Caco-2 (cell line): ENCODE measurements around the gene GPR139. TPM values are rescaled to one million over a fixed set of nuclear protein-coding genes. Genes with fewer than 3 reads are reported as not detected.

Experiments used
- BruUV-seq: library from RNA; stranded (reverse); fragments of 400-500 nt; replicated peaks from 2 replicates; lab custom pipeline; 2021; lab: Mats Ljungman, UMichigan
- CTCF ChIA-PET: fragments of 300-600 bp; sonication (Branson Sonifier 250); formaldehyde crosslinking; loops from one replicate; lab custom pipeline; 2022; ENCODE audit warnings: antibody characterized with exemption; lab: Charles Lee
- POLR2A ChIA-PET: fragments of 300-600 bp; sonication (Branson Sonifier 250); formaldehyde crosslinking; loops from one replicate; lab custom pipeline; 2022; ENCODE audit warnings: antibody characterized with exemption; lab: Charles Lee
- DNase-seq, 2 experiments: peaks; one replicate each; pipeline versions ENCODE4 v3.0.0 to v3.0.0-alpha.2; 2020 to 2022
- H3K27me3 ChIP-seq: replicated peaks from 2 replicates; pipeline ENCODE4 v1.6.0; 2011; ENCODE audit warnings: low read length; ENCODE audit not compliant: control insufficient read depth, insufficient read depth
- H3K36me3 ChIP-seq: 2 replicates; pipeline ENCODE4 v1.5.1; 2011; ENCODE audit warnings: low read length; ENCODE audit not compliant: control insufficient read depth, insufficient read depth
- H3K4me1 ChIP-seq: fragments of 250-450 bp; sonication (Bioruptor Pico); 2 replicates; pipeline ENCODE4 v1.5.1; 2020; ENCODE audit warnings: mild to moderate bottlenecking
- H3K4me3 ChIP-seq: 2 replicates; pipeline ENCODE4 v1.5.1; 2011; ENCODE audit warnings: low read depth, mild to moderate bottlenecking, control low read depth, low read length
- H3K9me3 ChIP-seq: fragments of 250-450 bp; sonication (Bioruptor Pico); 2 replicates; pipeline ENCODE4 v1.5.1; 2020; ENCODE audit warnings: mild to moderate bottlenecking, moderate library complexity
- H3K27ac Mint-ChIP-seq: one replicate; pipeline ENCODE4 v1.8.0; 2022; ENCODE audit warnings: mixed read lengths; ENCODE audit not compliant: unreplicated experiment
- H3K27me3 Mint-ChIP-seq: one replicate; pipeline ENCODE4 v1.8.0; 2022; ENCODE audit warnings: mixed read lengths; ENCODE audit not compliant: insufficient read depth, unreplicated experiment
- H3K36me3 Mint-ChIP-seq: one replicate; pipeline ENCODE4 v1.8.0; 2022; ENCODE audit warnings: mild to moderate bottlenecking, mixed read lengths; ENCODE audit not compliant: insufficient read depth, unreplicated experiment
- H3K4me1 Mint-ChIP-seq: one replicate; pipeline ENCODE4 v1.8.0; 2022; ENCODE audit warnings: low read depth, mixed read lengths; ENCODE audit not compliant: unreplicated experiment
- H3K4me3 Mint-ChIP-seq: one replicate; pipeline ENCODE4 v1.8.0; 2022; ENCODE audit warnings: mild to moderate bottlenecking, moderate library complexity, mixed read lengths; ENCODE audit not compliant: unreplicated experiment
- H3K9me3 Mint-ChIP-seq: one replicate; pipeline ENCODE4 v1.8.0; 2022; ENCODE audit warnings: mixed read lengths; ENCODE audit not compliant: unreplicated experiment
- CTCF ChIP-seq, 2 experiments: fragments of 200-600 bp in 1 of 2; IDR thresholded peaks; 1 replicate in 1 of 2; 2 replicates in 1 of 2; pipeline versions ENCODE4 v1.5.1 to v1.8.0; 2011 to 2022; ENCODE audit warnings: antibody characterized with exemption in 1 of 2, control low read depth in 1 of 2, inconsistent platforms in 1 of 2, low read depth in 1 of 2, low read length in 1 of 2, mild to moderate bottlenecking in 1 of 2, moderate library complexity in 1 of 2; ENCODE audit not compliant: insufficient read depth in 1 of 2, severe bottlenecking in 1 of 2, unreplicated experiment in 1 of 2
- intact Hi-C: fragments of 100-400 bp; cut with micrococcal nuclease; formaldehyde crosslinking; loops from one replicate; pipeline ENCODE4 v1.10.0; 2022; ENCODE audit not compliant: unreplicated experiment
- total RNA-seq: library from RNA; stranded (reverse); gene quantifications from 2 replicates; pipeline ENCODE4 v1.2.3, GENCODE V29; 2022

Gene GPR139
- total RNA-seq, 1 experiment from 2014 or later = not detected

GRCh38 chr16:20041924-20042596 lies 31.6 kb downstream of the GPR139 start:
- Mint-ChIP-seq H3K4me3 (no peak overlapping the region), H3K27me3 (peaks cover 8% of the 10 kb centered on the region), H3K9me3 (no peaks in the 10 kb centered on the region), H3K4me1 (no peaks in the 10 kb centered on the region), H3K27ac (no peak overlapping the region), H3K36me3 (no peaks in the 10 kb centered on the region)
- no peak for DNase-seq
- POLR2A ChIA-PET = no interaction called here
- H3K9me3 ChIP-seq = no peaks in the 10 kb centered on the region
- H3K4me3 ChIP-seq = no peak overlapping the region
- H3K36me3 ChIP-seq = no peaks in the 10 kb centered on the region
- intact Hi-C loops = no loop called here
- H3K27me3 ChIP-seq = no peaks in the 10 kb centered on the region
- BruUV-seq = no TSS peak
- no peaks in the 10 kb centered on the region for H3K4me1 ChIP-seq
- no peak for TF ChIP-seq CTCF (IDR thresholded peaks at IDR 0.05; ENCODE audit: insufficient read depth in 1 of 2, low read depth in 1 of 2, low read length in 1 of 2, severe bottlenecking in 1 of 2, unreplicated experiment in 1 of 2)
- CTCF ChIA-PET = no interaction called here

- H3K4me3 Mint-ChIP-seq = no peak overlapping the region
- H3K4me3 ChIP-seq = no peak overlapping the region
- ChIA-PET CTCF (no interaction called here), POLR2A (no interaction called here)
- no TSS peak for BruUV-seq
- no peaks in the 10 kb centered on the region for H3K4me1 ChIP-seq
- H3K4me1 Mint-ChIP-seq = no peaks in the 10 kb centered on the region
- H3K9me3 ChIP-seq = no peaks in the 10 kb centered on the region
- H3K36me3 ChIP-seq = no peaks in the 10 kb centered on the region
- no peak for DNase-seq
- H3K36me3 Mint-ChIP-seq = no peaks in the 10 kb centered on the region
- H3K27me3 ChIP-seq = no peaks in the 10 kb centered on the region
- H3K9me3 Mint-ChIP-seq = peaks cover 9% of the 10 kb centered on the region
- intact Hi-C loops = no loop called here
- H3K27me3 Mint-ChIP-seq = peaks cover 11% of the 10 kb centered on the region
- no peak for TF ChIP-seq CTCF (IDR thresholded peaks at IDR 0.05; ENCODE audit: insufficient read depth in 1 of 2, low read depth in 1 of 2, low read length in 1 of 2, severe bottlenecking in 1 of 2, unreplicated experiment in 1 of 2)
- no peak overlapping the region for H3K27ac Mint-ChIP-seq
Observed at GRCh38 chr16:20040011-20040410, 33.7 kb downstream of the GPR139 start.

GRCh38 chr16:20029611-20030010 lies 44.1 kb downstream of the GPR139 start:
- no TSS peak for BruUV-seq
- Histone ChIP-seq H3K4me3 (no peak overlapping the region), H3K27me3 (no peaks in the 10 kb centered on the region), H3K9me3 (no peaks in the 10 kb centered on the region), H3K4me1 (no peaks in the 10 kb centered on the region), H3K36me3 (no peaks in the 10 kb centered on the region)
- no peaks in the 10 kb centered on the region for H3K4me1 Mint-ChIP-seq
- no peak overlapping the region for H3K4me3 Mint-ChIP-seq
- intact Hi-C loops = no loop called here
- H3K9me3 Mint-ChIP-seq = no peaks in the 10 kb centered on the region
- CTCF ChIA-PET = no interaction called here
- no peak overlapping the region for H3K27ac Mint-ChIP-seq
- POLR2A ChIA-PET = no interaction called here
- TF ChIP-seq CTCF (IDR thresholded peaks at IDR 0.05; ENCODE audit: insufficient read depth in 1 of 2, low read depth in 1 of 2, low read length in 1 of 2, severe bottlenecking in 1 of 2, unreplicated experiment in 1 of 2) = no peak
- no peaks in the 10 kb centered on the region for H3K36me3 Mint-ChIP-seq
- DNase-seq = no peak
- H3K27me3 Mint-ChIP-seq = peaks cover 16% of the 10 kb centered on the region
